Effector memory CD4-positive, alpha-beta T cell (primary cell): Measurements from ENCODE around the gene ZFYVE9.
A peak's percentile ranks its signal among the peaks of the same experiment; 100 is the strongest.
"Not testable (repeated sequence)": the region's sequence is repeated elsewhere in the genome, so short reads cannot be mapped to it uniquely, and the experiment has no call there.

ENCODE experiments used
- DNase-seq, 3 donors: peaks; one replicate each; pipeline ENCODE4 v3.0.0-alpha.2; 2020
- H3K27ac ChIP-seq: 2 replicates; pipeline ENCODE4 v1.7.0; 2013; ENCODE audit warnings: mild to moderate bottlenecking, low read length, moderate library complexity; ENCODE audit not compliant: insufficient read depth, poor library complexity, severe bottlenecking
- H3K27me3 ChIP-seq: replicated peaks from 2 replicates; pipeline ENCODE4 v1.7.0; 2013; ENCODE audit warnings: mild to moderate bottlenecking, low read length; ENCODE audit not compliant: insufficient read depth, control insufficient read depth, poor library complexity, severe bottlenecking
- H3K36me3 ChIP-seq: 2 replicates; pipeline ENCODE4 v1.7.0; 2013; ENCODE audit warnings: mild to moderate bottlenecking, low read length, moderate library complexity; ENCODE audit not compliant: control insufficient read depth, insufficient read depth
- H3K4me1 ChIP-seq: 2 replicates; pipeline ENCODE4 v1.7.0; 2013; ENCODE audit warnings: low read length, mild to moderate bottlenecking; ENCODE audit not compliant: control insufficient read depth, insufficient read depth, poor library complexity, severe bottlenecking
- H3K4me3 ChIP-seq: 2 replicates; pipeline ENCODE4 v1.7.0; 2013; ENCODE audit warnings: low read length, low read depth, mild to moderate bottlenecking; ENCODE audit not compliant: insufficient read depth, poor library complexity, severe bottlenecking
- H3K9me3 ChIP-seq: 2 replicates; pipeline ENCODE4 v1.7.0; 2013; ENCODE audit warnings: mild to moderate bottlenecking, low read length, moderate library complexity; ENCODE audit not compliant: control insufficient read depth

Gene ZFYVE9

GRCh38 chr1:52365071-52365745 is 223.3 kb downstream of the ZFYVE9 start:
- Histone ChIP-seq H3K27me3 (no peaks in the 10 kb centered on the region), H3K9me3 (no peaks in the 10 kb centered on the region), H3K27ac (peak overlapping the region; percentile 87), H3K4me3 (peak overlapping the region; percentile 81), H3K36me3 (peaks cover 27% of the 10 kb centered on the region), H3K4me1 (peaks cover 17% of the 10 kb centered on the region)
- peak in 2 of 3 donors; percentile 5 to 6 for DNase-seq

GRCh38 chr1:52365746-52366516 is 224.0 kb downstream of the ZFYVE9 start, which contains the start of gene CC2D1B:
Gene CC2D1B, minus strand, starts transcription at chr1:52366205. Its CDS starts 1,585 bp downstream, at chr1:52364620.
- peak; percentile 97 to 99 (median 99) for DNase-seq
- no peaks in the 10 kb centered on the region for H3K27me3 ChIP-seq
- peaks cover 20% of the 10 kb centered on the region for H3K36me3 ChIP-seq
- H3K9me3 ChIP-seq, result no peaks in the 10 kb centered on the region
- H3K4me1 ChIP-seq, result peaks cover 17% of the 10 kb centered on the region
- peak within 1 kb of the TSS; percentile 81 for H3K4me3 ChIP-seq
- H3K27ac ChIP-seq, result peak within 1 kb of the TSS; percentile 87

GRCh38 chr1:52366517-52366827 is 224.6 kb downstream of the ZFYVE9 start:
- H3K27ac ChIP-seq, result peak overlapping the region; percentile 87
- H3K4me1 ChIP-seq, result peaks cover 17% of the 10 kb centered on the region
- peak overlapping the region; percentile 81 for H3K4me3 ChIP-seq
- H3K27me3 ChIP-seq, result no peaks in the 10 kb centered on the region
- no peaks in the 10 kb centered on the region for H3K9me3 ChIP-seq
- peaks cover 15% of the 10 kb centered on the region for H3K36me3 ChIP-seq
- DNase-seq, result no peak

- Histone ChIP-seq H3K4me3 (no peak overlapping the region), H3K27ac (no peak overlapping the region), H3K36me3 (peaks cover 7% of the 10 kb centered on the region)
Measured at GRCh38 chr1:52367272-52367671, 225.4 kb downstream of the ZFYVE9 start.

GRCh38 chr1:52368383-52369172 is 226.7 kb downstream of the ZFYVE9 start:
- H3K27ac ChIP-seq, result no peak overlapping the region
- DNase-seq, result peak; percentile 24 to 46 (median 38)
- no peaks in the 10 kb centered on the region for H3K27me3 ChIP-seq
- no peaks in the 10 kb centered on the region for H3K36me3 ChIP-seq
- peak overlapping the region; percentile 23 for H3K4me3 ChIP-seq
- no peaks in the 10 kb centered on the region for H3K9me3 ChIP-seq
- H3K4me1 ChIP-seq, result peaks cover 17% of the 10 kb centered on the region

More at GRCh38 chr1:52367272-52367671, 225.4 kb downstream of the ZFYVE9 start:
- H3K4me1 ChIP-seq, result peaks cover 17% of the 10 kb centered on the region
- DNase-seq, result no peak
- no peaks in the 10 kb centered on the region for H3K9me3 ChIP-seq
- no peaks in the 10 kb centered on the region for H3K27me3 ChIP-seq

GRCh38 chr1:52369851-52370250 is 228.0 kb downstream of the ZFYVE9 start:
- not testable (repeated sequence) for H3K4me3 ChIP-seq, H3K4me1 ChIP-seq, DNase-seq, H3K9me3 ChIP-seq, H3K27ac ChIP-seq, H3K36me3 ChIP-seq, H3K27me3 ChIP-seq

- Histone ChIP-seq H3K27ac (no peak overlapping the region), H3K27me3 (no peaks in the 10 kb centered on the region), H3K4me1 (no peaks in the 10 kb centered on the region), H3K4me3 (no peak overlapping the region), H3K9me3 (no peaks in the 10 kb centered on the region), H3K36me3 (no peaks in the 10 kb centered on the region)
- DNase-seq, result no peak
Measured at GRCh38 chr1:52385376-52385775, 243.5 kb downstream of the ZFYVE9 start.

- no peak overlapping the region for H3K27ac ChIP-seq
- H3K36me3 ChIP-seq, result no peaks in the 10 kb centered on the region
- H3K4me3 ChIP-seq, result no peak overlapping the region
- DNase-seq, result no peak
- no peaks in the 10 kb centered on the region for H3K9me3 ChIP-seq
- H3K4me1 ChIP-seq, result no peaks in the 10 kb centered on the region
- no peaks in the 10 kb centered on the region for H3K27me3 ChIP-seq
Measured at GRCh38 chr1:52386458-52386857, 244.6 kb downstream of the ZFYVE9 start.

GRCh38 chr1:52393174-52393573 is 251.3 kb downstream of the ZFYVE9 start:
- H3K36me3 ChIP-seq, result no peaks in the 10 kb centered on the region
- no peak overlapping the region for H3K4me3 ChIP-seq
- H3K27me3 ChIP-seq, result no peaks in the 10 kb centered on the region
- H3K9me3 ChIP-seq, result no peaks in the 10 kb centered on the region
- no peak overlapping the region for H3K27ac ChIP-seq
- no peak for DNase-seq
- no peaks in the 10 kb centered on the region for H3K4me1 ChIP-seq
